Measurements from ENCODE around the gene DNAJC1.

- TF ChIP-seq CTCF (IDR thresholded peaks at IDR 0.05 in 2 of 3, conservative IDR thresholded peaks at IDR 0.05 in 1 of 3; ENCODE audit: control insufficient read depth in 2 of 3, extremely low read depth in 1 of 3, insufficient read depth in 1 of 3, low read depth in 3 of 3, low read length in 3 of 3), result no peak
- TF ChIP-seq RAD21 (IDR thresholded peaks at IDR 0.05; ENCODE audit: insufficient read depth, low read depth, low read length), result no peak
- no peak for TF ChIP-seq CUX1 (IDR thresholded peaks at IDR 0.05; ENCODE audit: insufficient replicate concordance, low read depth, low read length)
- TF ChIP-seq TAF1 (IDR thresholded peaks at IDR 0.05; ENCODE audit: borderline replicate concordance, low read depth, low read length), result no peak
Observed at GRCh38 chr10:21707498-21707897, 296.0 kb downstream of the DNAJC1 start.

Data from GM12878 (cell line).